Measurements from ENCODE around the gene ST6GALNAC4. TPM values are rescaled to one million over a fixed set of nuclear protein-coding genes. Genes with fewer than 3 reads are reported as not detected.

The ST6GALNAC4 gene
- total RNA-seq, 1 experiment from 2014 or later = 15.4 TPM

DNA sequence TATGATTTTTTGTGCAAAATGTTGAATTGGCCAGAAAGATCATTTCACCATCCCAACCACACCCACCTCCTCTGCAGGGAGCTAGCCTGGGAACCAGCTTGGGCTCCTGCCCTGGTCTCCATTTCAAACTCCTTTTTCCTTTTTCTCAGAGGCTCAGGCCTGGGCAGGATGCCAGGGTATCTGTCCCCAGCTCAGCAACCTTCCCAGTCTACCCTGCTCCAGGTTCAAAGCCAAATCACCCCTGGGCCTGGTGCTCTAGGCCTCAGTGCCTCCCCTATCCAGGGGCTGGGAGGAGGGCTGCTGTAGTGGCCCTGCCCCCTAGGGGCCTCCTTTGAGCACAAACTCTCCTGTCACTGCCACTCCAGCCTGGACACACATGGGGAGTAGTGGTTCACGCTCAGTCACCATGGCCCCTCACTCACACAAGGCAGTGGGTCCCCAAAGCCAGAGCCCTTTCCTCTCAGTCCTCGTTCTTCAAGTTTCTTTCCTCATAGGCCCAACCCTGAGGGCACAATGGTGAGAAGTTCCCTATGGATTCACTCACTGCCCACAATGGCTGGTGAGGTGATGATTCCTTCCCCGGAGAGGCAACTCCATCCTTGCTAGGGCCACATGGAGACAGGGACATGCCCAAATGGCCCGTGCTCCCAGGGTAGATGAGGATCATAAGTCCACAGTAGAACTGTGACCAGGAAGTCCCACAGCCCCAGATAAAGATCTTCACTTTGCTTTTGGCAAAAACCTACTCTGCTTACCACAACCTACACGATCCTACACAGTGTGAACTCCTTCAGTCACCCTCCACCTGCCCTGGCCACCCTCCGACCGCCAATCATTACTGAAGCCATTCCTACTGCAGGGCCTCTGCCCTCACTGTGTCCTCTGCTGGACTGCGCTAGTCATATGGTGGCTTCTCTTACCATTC lies 1.6 kb upstream of the ST6GALNAC4 start:
- H3K9me3 Mint-ChIP-seq = no peaks in the 10 kb centered on the region; a peak in 1 of 5 replicates
- H3K36me3 Mint-ChIP-seq (ENCODE audit: insufficient read depth in 1 of 3, low read depth in 3 of 3) = peaks cover 0 to 5% (median 0%) of the 10 kb centered on the region in 3 experiments; a peak in 3 of 7 replicates
- Histone ChIP-seq H3K14ac (ENCODE audit: insufficient read depth, low read length) (no peak overlapping the region), H3K79me2 (ENCODE audit: insufficient read depth, low read length) (no peaks in the 10 kb centered on the region), H3K9ac (ENCODE audit: extremely low read depth, insufficient read length, low read length) (no peak overlapping the region), H4K5ac (ENCODE audit: insufficient read length, low read depth, low read length) (no peak overlapping the region), H3K23ac (ENCODE audit: insufficient read length, low read depth, low read length) (no peak overlapping the region), H4K20me1 (ENCODE audit: control insufficient read depth, insufficient read depth, insufficient read length) (peaks cover 2% of the 10 kb centered on the region), H2AFZ (ENCODE audit: low read length) (no peak overlapping the region), H3K9me3 (ENCODE audit: control insufficient read depth, low read depth, low read length) (no peaks in the 10 kb centered on the region), H2BK5ac (ENCODE audit: insufficient read length, low read length) (no peak overlapping the region), H3K4ac (ENCODE audit: low read depth, low read length) (no peak overlapping the region), H2BK20ac (ENCODE audit: low read depth, low read length, poor library complexity, severe bottlenecking) (no peak overlapping the region), H3K79me1 (ENCODE audit: insufficient read depth, low read depth, low read length, poor library complexity, severe bottlenecking) (no peaks in the 10 kb centered on the region), H3K4me1 (ENCODE audit: insufficient read depth, low read length) (peaks cover 2% of the 10 kb centered on the region; the same call in 1 of the 2 replicates), H4K8ac (replicated peaks; ENCODE audit: insufficient read length, low read depth, low read length) (no peak overlapping the region), H4K91ac (ENCODE audit: insufficient read length, low read depth, low read length) (no peak overlapping the region), H3K18ac (ENCODE audit: insufficient read length, low read depth, low read length) (no peak overlapping the region), H3K27ac (ENCODE audit: insufficient read length, low read depth, low read length) (no peak overlapping the region), H2BK120ac (ENCODE audit: low read depth, low read length, poor library complexity, severe bottlenecking) (no peak overlapping the region), H2BK12ac (ENCODE audit: insufficient read length, low read depth, low read length) (no peak overlapping the region), H2AK5ac (ENCODE audit: insufficient read length, low read length) (no peak overlapping the region), H3T11ph (ENCODE audit: low read length) (no peak overlapping the region), H3K27me3 (ENCODE audit: insufficient read depth, low read length) (peaks cover 2% of the 10 kb centered on the region; the same call in 1 of the 2 replicates), H3K23me2 (ENCODE audit: insufficient read length, low read depth, low read length, poor library complexity, severe bottlenecking) (peaks cover 5% of the 10 kb centered on the region), H2BK15ac (ENCODE audit: low read depth, low read length) (no peak overlapping the region), H3K4me2 (ENCODE audit: insufficient read depth, insufficient read length, low read length) (no peak overlapping the region), H3K56ac (ENCODE audit: insufficient read length, low read depth, low read length) (no peak overlapping the region)
- peak overlapping the region in 1 of 2 experiments; percentile 54; a peak in 2 of 5 replicates for H3K4me3 Mint-ChIP-seq
- peaks cover 26% of the 10 kb centered on the region for H3K27me3 Mint-ChIP-seq (ENCODE audit: low read depth)
- no CpG with 5 or more reads among the region's 8 CpGs for WGBS (ENCODE audit: extremely low coverage, insufficient read length, low lambda C conversion rate)
- peaks cover 15 to 17% of the 10 kb centered on the region in 2 experiments for H3K4me1 Mint-ChIP-seq
- DNase-seq = peak; percentile 71
- H3K27ac Mint-ChIP-seq = no peak overlapping the region; a peak in 1 of 7 replicates
- TF ChIP-seq, protein P1, sequence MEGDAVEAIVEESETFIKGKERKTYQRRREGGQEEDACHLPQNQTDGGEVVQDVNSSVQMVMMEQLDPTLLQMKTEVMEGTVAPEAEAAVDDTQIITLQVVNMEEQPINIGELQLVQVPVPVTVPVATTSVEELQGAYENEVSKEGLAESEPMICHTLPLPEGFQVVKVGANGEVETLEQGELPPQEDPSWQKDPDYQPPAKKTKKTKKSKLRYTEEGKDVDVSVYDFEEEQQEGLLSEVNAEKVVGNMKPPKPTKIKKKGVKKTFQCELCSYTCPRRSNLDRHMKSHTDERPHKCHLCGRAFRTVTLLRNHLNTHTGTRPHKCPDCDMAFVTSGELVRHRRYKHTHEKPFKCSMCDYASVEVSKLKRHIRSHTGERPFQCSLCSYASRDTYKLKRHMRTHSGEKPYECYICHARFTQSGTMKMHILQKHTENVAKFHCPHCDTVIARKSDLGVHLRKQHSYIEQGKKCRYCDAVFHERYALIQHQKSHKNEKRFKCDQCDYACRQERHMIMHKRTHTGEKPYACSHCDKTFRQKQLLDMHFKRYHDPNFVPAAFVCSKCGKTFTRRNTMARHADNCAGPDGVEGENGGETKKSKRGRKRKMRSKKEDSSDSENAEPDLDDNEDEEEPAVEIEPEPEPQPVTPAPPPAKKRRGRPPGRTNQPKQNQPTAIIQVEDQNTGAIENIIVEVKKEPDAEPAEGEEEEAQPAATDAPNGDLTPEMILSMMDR (conservative IDR thresholded peaks at IDR 0.05) = peak; percentile 55

Measured in H9 (cell line).